ENCODE data around the gene NUDT7. TPM values are rescaled to one million over a fixed set of nuclear protein-coding genes. Genes with fewer than 3 reads are reported as not detected.

The NUDT7 gene
- polyA plus RNA-seq, 3 donors, result 4.2 to 6.1 (median 5.0) TPM

GRCh38 chr16:77762262-77762661, 39.9 kb downstream of the NUDT7 start:
- WGBS (ENCODE audit: insufficient coverage), result 41% methylated on average over 2 of the region's 2 CpGs
- H3K4me1 ChIP-seq (ENCODE audit: control insufficient read depth in 1 of 2, insufficient read depth in 2 of 2, low read length in 2 of 2), result no peaks in the 10 kb centered on the region
- TF ChIP-seq CTCF (IDR thresholded peaks at IDR 0.05), result no peak
- Mint-ChIP-seq H3K27me3 (ENCODE audit: low read depth in 3 of 3) (peaks cover 0 to 3% (median 0%) of the 10 kb centered on the region in 3 donors), H3K4me3 (no peak overlapping the region), H3K9me3 (peaks cover 0 to 4% (median 2%) of the 10 kb centered on the region in 7 donors), H3K27ac (no peak overlapping the region), H3K36me3 (no peaks in the 10 kb centered on the region), H3K4me1 (no peaks in the 10 kb centered on the region)
- no peaks in the 10 kb centered on the region for H3K36me3 ChIP-seq (replicated peaks in 1 of 2; ENCODE audit: control insufficient read depth in 1 of 2, insufficient read depth in 2 of 2, low read length in 2 of 2)
- no peak overlapping the region for H3K4me2 ChIP-seq (replicated peaks; ENCODE audit: extremely low read depth, low read length, poor library complexity, severe bottlenecking)
- H3K9me3 ChIP-seq (replicated peaks in 1 of 2; ENCODE audit: control insufficient read depth in 1 of 2, insufficient read depth in 1 of 2, low read length in 2 of 2), result no peaks in the 10 kb centered on the region
- H3K9ac ChIP-seq (ENCODE audit: insufficient read depth, low read length, poor library complexity, severe bottlenecking), result no peak overlapping the region
- H3K79me2 ChIP-seq (ENCODE audit: insufficient read depth, low read length), result no peaks in the 10 kb centered on the region
- intact Hi-C loops (cut with micrococcal nuclease), result no loop called here
- no peak overlapping the region for H2AFZ ChIP-seq (ENCODE audit: insufficient read depth, low read depth, low read length, poor library complexity, severe bottlenecking)
- no peaks in the 10 kb centered on the region for H4K20me1 ChIP-seq (ENCODE audit: insufficient read depth, low read length)
- H3K27ac ChIP-seq (ENCODE audit: low read depth in 1 of 2, low read length in 2 of 2), result no peak overlapping the region
- no peak for DNase-seq
- no peaks in the 10 kb centered on the region for H3K27me3 ChIP-seq (ENCODE audit: control insufficient read depth in 2 of 2, insufficient read depth in 2 of 2, low read length in 2 of 2)
- no peak overlapping the region for H3K4me3 ChIP-seq (replicated peaks in 1 of 3; ENCODE audit: low read depth in 2 of 3, low read length in 3 of 3)

GRCh38 chr16:77763994-77764393, 41.7 kb downstream of the NUDT7 start:
- Histone ChIP-seq H3K9me3 (replicated peaks in 1 of 2; ENCODE audit: control insufficient read depth in 1 of 2, insufficient read depth in 1 of 2, low read length in 2 of 2) (no peaks in the 10 kb centered on the region), H3K27me3 (ENCODE audit: control insufficient read depth in 2 of 2, insufficient read depth in 2 of 2, low read length in 2 of 2) (no peaks in the 10 kb centered on the region), H3K4me2 (replicated peaks; ENCODE audit: extremely low read depth, low read length, poor library complexity, severe bottlenecking) (no peak overlapping the region), H3K27ac (ENCODE audit: low read depth in 1 of 2, low read length in 2 of 2) (no peak overlapping the region), H3K36me3 (replicated peaks in 1 of 2; ENCODE audit: control insufficient read depth in 1 of 2, insufficient read depth in 2 of 2, low read length in 2 of 2) (no peaks in the 10 kb centered on the region), H3K9ac (ENCODE audit: insufficient read depth, low read length, poor library complexity, severe bottlenecking) (no peak overlapping the region), H2AFZ (ENCODE audit: insufficient read depth, low read depth, low read length, poor library complexity, severe bottlenecking) (no peak overlapping the region), H3K79me2 (ENCODE audit: insufficient read depth, low read length) (no peaks in the 10 kb centered on the region), H4K20me1 (ENCODE audit: insufficient read depth, low read length) (no peaks in the 10 kb centered on the region), H3K4me1 (ENCODE audit: control insufficient read depth in 1 of 2, insufficient read depth in 2 of 2, low read length in 2 of 2) (no peaks in the 10 kb centered on the region), H3K4me3 (replicated peaks in 1 of 3; ENCODE audit: low read depth in 2 of 3, low read length in 3 of 3) (no peak overlapping the region)
- Mint-ChIP-seq H3K36me3 (no peaks in the 10 kb centered on the region), H3K4me3 (no peak overlapping the region), H3K27ac (no peak overlapping the region), H3K27me3 (ENCODE audit: low read depth in 3 of 3) (peaks cover 0 to 3% (median 0%) of the 10 kb centered on the region in 3 donors), H3K9me3 (peaks cover 0 to 5% (median 0%) of the 10 kb centered on the region in 7 donors), H3K4me1 (no peaks in the 10 kb centered on the region)
- TF ChIP-seq CTCF (IDR thresholded peaks at IDR 0.05), result no peak
- 100% methylated on average over 1 of the region's 1 CpG for WGBS (ENCODE audit: insufficient coverage)
- intact Hi-C loops (cut with micrococcal nuclease), result no loop called here
- no peak for DNase-seq
